ENCODE measurements around the gene ACCS.

The ACCS gene

DNA sequence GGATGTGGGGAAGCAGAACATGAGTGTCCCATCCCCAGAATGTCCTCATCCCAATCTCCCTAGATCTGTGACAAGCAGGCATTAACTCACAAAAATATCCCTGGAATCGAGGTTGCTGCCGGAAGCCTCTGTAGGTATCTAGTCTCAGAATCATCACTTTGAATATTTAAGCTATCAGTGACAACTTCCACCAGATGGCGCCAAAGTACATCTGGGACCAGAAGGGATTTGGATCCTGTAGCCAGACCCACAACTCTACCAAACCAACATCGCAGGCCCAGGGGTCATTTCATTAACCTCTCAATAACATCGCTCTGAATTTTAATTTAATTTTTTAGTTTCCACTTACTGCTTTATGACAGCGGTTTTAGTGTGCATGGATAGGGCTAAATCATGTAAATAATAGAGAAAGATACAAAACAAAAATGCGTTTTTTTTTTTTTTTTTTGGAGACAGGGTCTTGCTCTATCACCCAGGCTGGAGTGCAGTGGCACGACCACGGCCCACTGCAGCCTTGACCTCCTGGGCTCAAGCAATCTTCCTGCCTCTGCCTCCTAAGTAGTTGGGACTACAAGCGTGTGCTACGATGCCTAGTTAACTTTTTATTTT lies 28.3 kb downstream of the ACCS start:
- peak; percentile 80 for DNase-seq (ENCODE audit: low spot score)

DNA sequence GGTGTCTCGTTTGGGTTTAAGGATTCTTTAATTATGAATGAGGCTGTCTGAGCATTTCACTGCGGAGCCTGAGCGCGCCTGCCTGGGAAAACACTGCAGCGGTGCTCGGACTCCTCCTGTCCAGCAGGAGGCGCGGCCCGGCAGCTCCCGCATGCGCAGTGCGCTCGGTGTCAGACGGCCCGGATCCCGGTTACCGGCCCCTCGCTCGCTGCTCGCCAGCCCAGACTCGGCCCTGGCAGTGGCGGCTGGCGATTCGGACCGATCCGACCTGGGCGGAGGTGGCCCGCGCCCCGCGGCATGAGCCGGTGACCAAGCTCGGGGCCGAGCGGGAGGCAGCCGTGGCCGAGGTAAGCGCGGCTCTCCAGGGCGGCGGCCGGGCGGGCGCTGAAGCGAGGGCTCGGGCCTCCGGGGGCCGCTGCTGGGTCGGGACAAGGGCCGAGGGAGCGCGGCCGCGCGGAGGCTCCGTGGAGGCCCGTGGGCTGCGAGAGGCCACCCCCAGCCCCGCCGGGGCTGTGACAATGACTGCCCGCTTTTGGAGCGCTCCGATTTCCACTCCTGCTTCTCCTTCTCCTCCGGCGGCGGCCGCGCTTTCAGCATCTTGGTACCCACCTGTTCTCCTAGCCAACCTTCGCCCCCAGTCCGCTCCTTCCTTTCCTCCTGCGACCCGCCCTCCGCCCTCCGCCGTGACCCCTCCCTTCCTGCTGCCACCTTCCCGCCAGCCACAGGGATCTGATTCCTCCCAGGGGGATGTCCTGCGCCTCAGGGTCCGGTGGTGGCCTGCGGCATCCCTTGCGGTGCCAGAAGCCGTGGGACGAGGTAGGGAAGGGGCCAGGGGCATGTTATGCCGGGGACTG lies 29.7 kb downstream of the ACCS start, which contains the start of gene EXT2:
TSS of gene EXT2 (plus strand) at position 173 of the 854 bp plus-strand sequence. CDS start 12,035 bp downstream, outside the sequence.
- peak; percentile 87 for DNase-seq (ENCODE audit: low spot score)

DNA sequence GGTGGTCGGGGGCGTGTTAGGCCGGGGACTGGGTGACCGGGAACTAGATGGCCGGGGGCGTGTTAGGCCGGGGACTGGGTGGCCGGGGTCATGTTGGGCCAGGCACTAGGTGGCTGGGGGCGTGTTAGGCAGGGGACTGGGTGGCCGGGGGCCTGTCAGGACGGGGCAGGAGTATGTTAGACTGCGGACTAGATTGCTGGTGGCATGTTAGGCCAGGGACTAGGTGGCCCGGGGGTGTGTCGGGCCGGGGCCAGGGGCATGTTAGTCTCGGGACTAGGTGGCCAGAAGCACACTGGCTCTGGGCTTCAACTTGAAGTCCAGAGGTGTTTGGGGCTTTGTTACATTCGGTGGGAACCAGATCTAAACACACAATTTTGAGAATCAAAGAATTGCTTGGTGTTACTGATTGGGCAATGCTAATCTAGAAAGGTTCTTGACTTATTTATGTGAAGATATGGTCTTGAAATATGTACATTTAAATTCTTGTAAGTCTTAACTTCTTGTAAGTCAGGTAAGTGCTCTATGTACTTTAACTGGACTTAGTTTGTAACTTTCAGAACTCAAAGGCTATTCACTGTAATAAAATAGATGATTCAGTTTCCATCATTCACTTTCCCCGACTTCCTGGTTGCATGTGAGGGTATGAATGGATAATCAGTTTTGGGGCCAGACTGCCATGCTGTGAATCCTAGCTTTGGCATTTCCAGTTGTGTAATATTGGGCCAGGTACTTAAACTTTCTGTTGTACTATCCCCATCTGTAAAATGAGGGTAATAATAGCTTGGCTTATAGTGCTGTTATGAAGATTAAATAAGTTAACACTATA lies 30.5 kb downstream of the ACCS start:
- DNase-seq (ENCODE audit: low spot score) = no peak

DNA sequence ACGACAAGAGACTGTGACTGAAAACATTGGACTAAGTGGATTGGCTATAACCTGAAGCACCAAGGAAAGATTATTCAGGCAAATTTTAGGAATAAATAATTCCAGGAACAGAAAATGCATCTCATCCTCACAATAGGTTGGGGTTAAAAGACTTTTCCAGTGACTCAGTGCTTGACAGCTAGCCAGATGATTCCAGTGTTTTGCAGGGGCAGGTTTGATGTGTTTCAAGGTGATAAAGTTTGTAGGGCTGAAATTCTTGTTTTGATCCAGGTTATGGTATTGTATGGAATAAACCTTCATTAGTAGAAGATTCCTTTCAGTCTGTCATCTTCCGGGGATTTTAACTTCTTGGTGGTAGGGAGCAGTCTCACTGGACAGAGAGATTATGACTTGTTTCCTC lies 31.8 kb downstream of the ACCS start:
- no peak for DNase-seq (ENCODE audit: low spot score)

DNA sequence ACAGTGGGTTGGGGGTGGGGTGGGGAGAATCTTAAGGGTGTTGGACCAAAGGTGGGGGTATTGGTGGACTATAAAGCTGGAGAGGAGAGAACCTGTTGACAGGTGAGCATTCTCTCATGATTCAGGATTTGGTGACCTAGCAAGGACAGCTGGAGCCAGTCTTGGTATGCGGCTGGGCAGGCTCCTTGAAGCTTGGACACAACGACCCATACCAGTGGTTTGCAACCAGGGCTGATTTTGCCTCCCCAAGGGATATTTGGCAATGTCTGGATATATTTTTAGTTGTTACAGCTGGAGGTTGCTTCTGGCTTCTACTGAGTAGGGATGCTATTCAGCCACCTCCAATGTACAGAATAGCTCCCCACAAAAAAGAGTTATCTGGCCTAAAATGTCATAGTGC lies 35.0 kb downstream of the ACCS start:
- no peak for DNase-seq (ENCODE audit: low spot score)

DNA sequence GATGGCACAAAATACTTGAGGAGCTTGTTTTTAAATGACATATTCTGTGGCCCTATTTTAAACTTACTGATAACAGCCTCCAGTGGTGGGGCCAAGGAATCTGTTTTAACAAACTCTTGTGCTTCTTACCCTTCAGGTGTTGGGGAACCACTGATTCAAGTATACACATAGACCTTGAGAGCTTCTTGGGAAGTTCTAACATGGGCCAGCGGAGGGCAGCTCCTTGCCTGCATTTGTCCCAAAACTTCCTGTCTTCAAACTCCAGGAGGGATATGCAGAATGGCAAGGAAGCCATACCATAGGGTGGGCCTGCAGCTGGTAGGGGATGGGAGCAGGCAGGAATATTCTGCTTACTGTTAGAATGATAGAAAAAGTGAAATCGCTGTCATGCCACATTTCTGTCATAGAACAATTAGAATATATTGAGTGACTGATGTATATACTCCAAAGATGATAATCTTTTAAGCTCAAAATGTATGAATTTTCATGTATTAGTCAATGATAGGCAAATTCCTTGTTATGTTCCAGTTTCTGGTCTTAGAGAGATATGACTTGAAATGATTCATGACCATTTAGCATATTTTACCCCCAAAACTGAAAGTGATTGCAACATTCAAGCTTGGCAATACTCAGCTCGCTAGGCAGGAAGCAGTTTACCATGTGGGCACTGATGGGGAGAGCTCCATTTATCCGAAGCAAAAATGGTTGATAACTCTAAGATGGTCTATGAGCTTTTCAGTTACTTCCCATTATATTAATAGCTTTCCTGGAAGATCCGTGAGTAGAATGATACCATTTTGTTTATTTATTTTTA lies 38.6 kb downstream of the ACCS start:
- no peak for DNase-seq (ENCODE audit: low spot score)

DNA sequence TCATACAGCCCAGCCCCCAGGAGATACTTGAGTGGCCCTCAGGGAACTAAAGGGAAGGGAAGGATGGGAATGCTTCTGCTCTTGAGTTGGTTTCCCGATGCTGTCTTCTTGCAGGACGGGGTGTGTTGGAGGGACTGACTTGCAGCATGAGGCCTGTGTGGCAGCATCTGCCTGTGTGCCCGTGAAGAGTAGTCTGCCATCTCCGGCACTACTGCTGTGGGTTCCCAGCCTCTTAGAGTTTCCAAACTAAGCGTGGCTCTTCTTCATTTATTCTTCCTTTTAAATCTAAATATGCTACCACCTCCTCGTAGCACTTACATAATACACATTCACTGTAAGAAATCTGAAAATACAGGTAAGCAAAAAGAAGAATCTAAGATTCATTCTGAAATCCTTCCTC lies 42.2 kb downstream of the ACCS start:
- no peak for DNase-seq (ENCODE audit: low spot score)

DNA sequence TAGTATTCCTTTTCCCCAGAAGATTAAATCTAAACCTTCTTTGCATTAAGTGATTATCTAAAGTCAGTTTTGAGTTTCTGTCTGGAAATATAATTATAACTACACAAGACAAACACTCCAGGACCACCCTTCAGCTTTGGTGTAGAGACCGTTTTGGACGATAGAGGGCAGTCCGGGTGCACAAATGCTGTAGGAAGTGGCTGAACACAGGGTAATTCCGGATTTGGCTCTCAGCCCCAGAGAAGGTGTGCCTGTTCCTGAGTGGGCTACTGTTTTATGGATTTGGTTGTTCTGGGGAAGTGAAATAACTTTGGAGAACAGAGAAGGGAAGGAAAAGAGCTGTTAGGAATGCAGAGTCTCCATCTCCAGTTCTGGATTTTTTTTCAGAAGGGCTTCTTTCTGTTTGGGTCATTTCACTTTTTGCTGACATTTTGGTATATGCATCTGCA lies 44.2 kb downstream of the ACCS start:
- DNase-seq (ENCODE audit: low spot score) = peak; percentile 47

DNA sequence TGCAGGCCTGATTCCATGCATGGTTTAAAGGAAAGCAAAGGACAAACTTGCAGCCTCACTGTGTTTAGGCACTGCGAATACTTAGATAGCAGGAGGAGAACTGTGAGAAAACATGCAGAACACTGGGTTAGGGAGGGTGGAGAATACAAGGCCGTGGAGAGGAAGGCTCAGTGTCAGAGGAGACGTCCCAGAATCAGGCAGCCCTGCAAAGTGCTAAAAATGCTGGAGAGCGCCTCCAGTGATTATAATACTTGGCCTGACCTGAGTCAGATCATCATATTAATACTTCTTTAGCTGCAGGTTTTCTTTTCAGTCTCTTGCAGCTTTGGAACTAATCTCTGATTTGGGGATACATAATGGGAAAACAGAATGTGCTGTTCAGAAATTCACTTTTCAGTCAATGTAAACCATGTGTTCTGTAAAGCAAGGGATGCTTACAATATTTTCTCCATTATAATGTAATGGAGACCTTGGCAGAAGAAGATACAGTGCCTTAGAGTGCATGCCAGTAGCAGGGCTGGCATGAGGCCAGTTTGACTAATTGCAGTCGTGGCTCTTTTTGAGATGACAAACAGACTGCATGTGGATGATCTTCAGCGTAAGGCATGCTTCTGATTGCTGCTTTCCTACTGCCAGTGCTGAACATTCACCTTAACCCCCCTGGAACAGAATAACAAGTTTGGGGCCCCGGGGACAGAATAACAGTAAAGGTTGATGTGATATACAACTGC lies 46.2 kb downstream of the ACCS start:
- DNase-seq (ENCODE audit: low spot score) = no peak

DNA sequence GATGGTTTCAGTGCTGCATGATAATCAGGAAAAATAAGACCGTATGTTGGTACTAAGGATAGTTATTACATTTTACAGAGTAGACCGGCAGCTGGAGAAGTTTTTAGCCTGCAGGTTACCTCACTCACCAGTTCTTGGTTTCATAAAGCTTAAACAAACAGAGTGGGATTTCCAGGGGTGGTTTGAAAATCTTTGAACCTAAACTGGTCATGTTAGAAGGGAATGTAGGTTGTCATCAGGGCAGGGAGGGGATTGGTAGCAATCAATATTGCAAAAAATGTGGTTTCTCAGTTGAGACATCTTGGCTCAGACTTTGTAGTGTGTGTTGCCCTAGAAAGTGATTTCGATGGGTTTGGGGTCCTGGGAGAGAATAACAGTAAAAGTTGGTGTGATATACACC lies 46.9 kb downstream of the ACCS start:
- DNase-seq (ENCODE audit: low spot score) = no peak

DNA sequence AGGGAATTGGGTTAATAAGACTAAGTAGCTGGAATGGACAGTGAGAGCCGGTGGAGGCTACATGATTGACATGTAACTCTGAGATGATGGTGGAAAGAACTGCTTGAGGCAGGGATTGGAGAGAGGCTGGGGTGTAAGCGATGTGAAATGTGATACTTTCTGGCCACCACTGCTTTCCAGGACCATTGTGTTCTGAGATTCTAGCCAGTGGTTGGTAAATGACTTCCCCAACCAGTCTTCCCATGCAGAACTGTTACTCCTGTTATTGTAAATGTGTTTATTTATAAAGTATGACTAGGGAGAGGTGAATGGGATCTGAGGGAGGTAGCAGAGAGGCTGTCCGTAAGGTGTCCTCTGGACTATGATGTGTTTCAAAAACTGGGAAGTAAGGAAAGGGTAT lies 47.5 kb downstream of the ACCS start:
- no peak for DNase-seq (ENCODE audit: low spot score)

DNA sequence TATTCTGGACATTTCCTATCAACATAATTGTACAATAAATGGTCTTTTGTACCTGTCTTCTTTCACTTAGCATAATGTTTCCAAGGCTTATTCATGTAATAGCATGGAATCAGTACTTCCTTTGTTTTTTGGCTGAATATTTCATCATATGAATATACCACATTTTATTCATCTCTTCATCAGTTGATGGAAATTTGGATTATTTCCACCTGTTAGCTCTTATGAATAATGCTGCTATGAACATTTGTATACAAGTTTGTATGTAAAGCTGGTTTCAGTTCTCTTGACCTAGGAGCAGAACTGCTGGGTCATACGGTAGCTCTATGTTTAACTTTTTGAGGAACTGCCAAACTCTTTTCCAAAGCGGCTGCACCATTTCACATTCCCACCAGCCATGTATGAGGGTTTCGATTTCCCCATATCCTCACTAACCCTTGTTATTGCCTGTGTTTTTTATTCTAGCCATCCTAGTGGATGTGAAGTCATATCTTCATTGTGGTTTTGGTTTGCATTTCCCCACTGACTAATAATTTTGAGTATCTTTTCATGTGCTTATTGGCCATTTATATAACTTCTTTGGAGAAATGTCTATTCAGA lies 50.3 kb downstream of the ACCS start:
- no peak for DNase-seq (ENCODE audit: low spot score)

DNA sequence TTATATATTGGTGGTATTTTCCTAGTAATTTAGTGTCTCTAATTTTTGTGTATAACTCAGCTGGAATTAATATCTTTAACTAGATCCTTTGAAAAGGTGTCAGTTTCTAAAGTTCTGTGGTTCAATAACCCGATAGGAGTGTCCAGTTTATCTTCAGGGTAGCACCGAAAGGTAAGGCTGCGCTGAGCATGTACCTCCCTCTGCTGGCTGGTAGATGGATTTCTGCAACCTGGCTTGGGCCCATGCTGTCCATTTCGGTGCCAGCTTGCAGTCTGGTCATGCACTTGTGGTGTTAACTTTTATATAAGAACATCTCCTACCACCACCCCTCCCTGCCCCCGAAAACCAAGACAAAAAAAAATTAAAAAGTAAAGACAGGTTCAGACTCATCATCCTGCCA lies 54.1 kb downstream of the ACCS start:
- DNase-seq (ENCODE audit: low spot score) = no peak

DNA sequence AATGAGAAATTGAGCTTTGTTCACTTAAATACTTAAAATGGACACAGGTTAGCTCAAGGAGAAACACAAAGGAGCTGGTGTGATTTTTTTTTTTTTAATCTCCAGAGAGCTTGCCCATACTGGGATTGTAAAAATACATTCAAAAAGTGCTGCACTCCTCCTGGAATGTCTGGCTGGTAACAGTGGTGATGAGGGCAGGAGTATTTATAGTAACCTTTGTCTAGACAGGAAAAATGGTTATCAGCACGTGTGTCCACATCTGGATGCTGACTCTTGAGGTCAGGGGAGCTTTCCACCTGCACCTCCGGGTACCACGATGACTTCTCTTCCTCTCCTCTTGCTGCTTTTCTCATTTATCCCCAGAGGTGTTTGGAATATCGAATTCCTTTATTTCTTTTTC lies 59.5 kb downstream of the ACCS start:
- DNase-seq (ENCODE audit: low spot score) = no peak

DNA sequence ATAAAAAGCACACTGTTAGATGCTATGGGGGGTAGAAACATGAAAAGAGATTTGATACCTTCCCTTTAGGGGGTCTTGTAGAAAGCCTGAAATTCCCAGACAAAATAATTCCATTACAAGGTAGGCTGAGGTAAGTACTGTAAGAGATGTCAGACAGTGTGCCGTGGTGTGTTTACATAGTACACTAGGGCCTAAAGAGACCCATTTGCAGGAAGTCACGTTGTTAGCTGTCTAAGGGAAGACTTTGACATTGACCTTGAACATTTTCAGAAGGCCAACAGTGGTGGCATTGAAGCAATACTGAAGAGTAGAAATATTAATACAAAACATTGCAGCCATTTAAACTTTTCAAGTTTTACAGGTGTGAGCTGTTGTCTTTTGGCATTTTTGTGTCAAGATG lies 60.2 kb downstream of the ACCS start:
- DNase-seq (ENCODE audit: low spot score) = no peak

DNA sequence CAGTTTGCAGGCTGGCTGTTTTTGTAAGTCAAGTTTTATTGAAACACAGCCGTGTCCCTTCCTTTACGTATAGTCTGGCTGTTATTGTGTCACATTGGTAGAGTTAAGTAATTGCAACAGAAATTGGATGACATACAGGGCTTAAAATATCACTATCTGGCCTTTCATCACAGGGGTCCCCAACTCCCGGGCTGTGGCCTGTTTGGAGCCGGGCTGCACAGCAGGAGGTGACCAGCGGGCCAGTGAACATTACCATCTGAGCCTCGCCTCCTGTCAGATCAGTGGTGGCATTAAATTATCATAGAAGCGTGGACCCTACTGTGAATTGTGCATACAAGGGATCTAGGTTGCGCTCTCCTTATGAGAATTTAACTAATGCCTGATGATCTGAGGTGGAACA lies 61.1 kb downstream of the ACCS start:
- no peak for DNase-seq (ENCODE audit: low spot score)

DNA sequence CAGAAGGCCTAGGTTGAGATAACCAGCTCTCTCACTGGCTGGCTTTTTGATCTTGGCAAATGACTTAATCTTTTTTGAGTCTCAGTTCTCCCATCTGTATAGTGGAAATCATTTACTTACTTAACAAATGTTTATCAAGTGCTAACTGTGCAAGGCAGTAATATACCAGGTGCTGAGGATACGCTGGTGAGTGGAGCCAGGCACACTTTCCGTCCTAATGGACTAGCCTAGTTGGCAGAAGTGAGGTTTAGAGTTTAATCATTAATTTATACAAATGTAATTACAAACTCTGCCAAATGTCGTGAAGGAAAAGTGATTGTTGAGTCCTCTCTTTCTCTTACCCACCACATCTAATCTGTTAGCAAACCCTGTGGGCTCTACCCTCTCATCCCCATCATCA lies 62.7 kb downstream of the ACCS start:
- no peak for DNase-seq (ENCODE audit: low spot score)

DNA sequence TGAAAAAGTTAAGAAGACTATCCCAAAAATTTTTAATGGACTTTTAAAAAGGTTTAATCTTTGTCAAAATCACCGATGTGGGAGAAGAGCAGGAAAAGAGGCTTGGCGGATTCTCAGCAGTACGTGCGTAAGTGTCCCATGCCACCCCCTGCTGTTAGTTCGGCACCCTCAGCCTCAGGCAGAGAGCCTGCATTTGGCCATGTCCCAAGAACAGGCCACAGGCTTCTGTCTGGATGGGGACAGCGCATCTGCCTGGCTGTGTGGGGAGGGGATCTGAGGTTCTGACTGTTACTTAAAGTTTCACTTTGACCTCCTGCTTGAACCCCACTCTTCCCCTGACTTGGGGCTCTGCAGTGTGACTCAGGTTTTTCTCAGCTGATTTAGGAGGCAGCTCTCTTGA lies 64.7 kb downstream of the ACCS start:
- DNase-seq (ENCODE audit: low spot score) = no peak

DNA sequence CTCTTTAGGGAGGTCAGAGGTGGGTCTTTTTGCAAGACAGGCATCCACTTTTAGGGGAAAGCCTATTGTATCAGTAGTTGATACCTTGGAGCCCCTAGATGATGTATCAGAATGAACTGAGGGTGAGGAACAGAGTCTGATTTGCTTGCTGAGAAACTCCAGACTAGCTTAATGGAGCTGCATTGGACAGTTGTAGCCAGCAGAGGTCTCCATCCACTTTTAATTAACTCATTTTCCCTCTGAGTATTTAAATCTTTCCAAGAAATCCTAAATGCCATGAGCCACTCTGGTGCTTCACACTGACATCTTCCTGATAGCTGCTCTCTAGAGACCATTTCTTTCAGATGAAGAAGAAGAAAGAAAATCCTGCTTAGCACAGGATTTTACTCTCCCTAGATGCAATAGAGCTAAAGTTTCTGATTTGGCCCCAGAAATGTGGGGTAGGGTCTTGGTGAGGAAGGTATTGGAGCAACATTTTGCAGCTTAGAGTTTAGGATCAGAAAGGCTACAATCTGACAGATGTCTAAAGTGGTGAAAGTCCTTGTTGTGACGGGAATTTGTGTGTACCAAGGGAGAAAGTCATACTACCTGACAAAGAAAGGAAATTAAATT lies 67.4 kb downstream of the ACCS start:
- no peak for DNase-seq (ENCODE audit: low spot score)

Data from CD4-positive, alpha-beta T cell treated with Interleukin-6 at 100 ng/mL for 8 hours (primary cell).